Measurements from ENCODE around the gene MYO15A.

Gene MYO15A

GRCh38 chr17:18160128-18160856 is 51.7 kb downstream of the MYO15A start:
- no peak for DNase-seq

- no peak for DNase-seq
Measured at GRCh38 chr17:18161207-18162145, 52.9 kb downstream of the MYO15A start.

GRCh38 chr17:18163547-18163946 is 55.0 kb downstream of the MYO15A start:
- no peak for DNase-seq

- DNase-seq, result no peak
Measured at GRCh38 chr17:18166894-18167293, 58.3 kb downstream of the MYO15A start.

DNA sequence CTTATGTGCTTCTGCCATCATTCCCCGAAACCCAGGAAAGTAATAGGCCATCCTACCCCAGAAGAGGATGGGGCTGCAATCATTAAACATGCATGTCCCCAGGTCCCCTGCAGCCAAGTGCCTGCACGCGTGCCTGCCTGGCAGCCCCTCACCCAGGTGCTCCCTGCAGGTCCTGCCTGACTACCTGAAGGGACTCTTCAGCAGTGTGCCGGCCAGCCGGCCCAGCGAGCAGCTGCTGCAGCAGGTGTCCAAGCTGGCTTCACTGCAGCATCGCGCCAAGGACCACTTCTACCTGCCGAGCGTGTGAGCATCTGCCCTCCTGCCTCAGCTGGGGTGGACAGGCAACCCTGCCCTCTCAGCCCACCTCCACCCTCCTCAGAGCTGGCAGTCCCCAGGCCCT is 58.9 kb downstream of the MYO15A start:
- DNase-seq, result no peak

DNA sequence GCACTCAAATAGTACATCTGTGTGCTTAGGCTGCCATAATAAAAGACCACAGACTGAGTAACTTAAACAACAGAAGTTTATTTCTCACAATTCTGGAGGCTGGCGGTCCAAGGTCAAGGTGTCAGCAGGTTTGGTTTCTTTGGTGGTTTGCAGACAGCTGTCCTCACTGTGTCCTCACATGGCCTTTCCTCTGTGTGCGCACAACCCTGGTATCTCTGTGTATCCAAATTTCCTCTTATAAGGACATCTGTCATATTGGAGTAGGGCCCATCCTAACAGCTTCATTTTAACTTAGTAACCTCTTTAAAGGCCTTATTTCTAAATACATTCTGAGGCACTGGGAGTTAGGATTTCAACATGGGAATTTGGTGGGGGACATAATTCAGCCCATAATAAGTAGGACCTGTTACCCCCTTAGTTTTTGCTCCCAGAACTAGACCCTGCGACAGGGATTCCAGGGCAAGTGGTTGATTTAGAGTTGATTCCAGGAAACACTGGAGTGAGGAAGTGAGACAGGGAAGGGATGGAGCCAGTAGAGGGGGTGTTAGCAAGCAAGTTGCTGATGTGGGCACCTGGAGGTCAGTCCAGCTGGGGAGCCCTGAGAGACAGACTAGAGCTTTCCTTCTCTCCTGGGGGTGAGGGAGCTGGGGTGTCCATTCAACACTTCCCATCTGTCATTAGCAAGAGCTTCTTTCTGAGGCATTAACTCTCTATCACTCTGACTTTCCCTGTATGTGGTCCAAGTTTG is 64.1 kb downstream of the MYO15A start:
- DNase-seq, result no peak

- DNase-seq, result no peak
Measured at GRCh38 chr17:18173740-18174139, 65.2 kb downstream of the MYO15A start.

DNA sequence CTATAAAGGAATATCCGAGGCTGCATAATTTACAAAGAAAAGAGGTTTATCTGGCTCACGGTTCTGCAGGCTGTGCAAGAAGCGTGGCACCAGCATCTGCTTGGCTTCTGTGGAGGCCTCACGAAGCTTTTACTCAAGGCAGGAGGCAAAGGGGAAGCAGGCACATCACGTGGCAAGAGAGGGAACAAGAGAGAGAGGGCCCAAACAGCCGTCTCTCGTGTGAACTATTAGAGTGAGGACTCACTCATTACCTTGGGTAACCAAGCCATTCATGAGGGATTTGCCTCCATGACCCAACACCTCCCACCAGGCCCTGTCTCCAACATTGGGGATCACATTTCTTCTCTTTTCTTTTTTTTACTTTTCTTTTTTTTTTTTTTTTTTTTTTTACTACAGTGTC is 67.6 kb downstream of the MYO15A start:
- DNase-seq, result peak in 1 of 2 donors; percentile 46

DNA sequence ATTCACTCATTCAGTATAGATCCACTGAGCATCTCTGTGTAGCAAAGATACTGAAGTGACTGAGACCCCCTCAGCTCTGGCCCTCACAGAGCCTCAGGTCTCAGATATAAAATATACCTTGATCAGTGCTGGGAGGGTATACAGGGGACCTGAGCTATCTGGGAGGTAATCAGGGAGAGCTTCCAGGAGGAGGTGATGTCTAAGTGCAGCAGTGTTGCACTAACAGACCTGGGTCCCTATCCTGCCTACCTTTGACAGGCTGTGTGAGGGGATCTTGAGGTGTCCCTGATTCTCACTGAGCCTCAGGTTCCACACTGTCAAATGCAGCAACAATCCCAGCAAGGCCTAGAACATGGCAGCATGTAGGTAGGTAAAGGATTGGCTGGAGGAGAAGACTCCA is 68.6 kb downstream of the MYO15A start:
- no peak for DNase-seq

DNA sequence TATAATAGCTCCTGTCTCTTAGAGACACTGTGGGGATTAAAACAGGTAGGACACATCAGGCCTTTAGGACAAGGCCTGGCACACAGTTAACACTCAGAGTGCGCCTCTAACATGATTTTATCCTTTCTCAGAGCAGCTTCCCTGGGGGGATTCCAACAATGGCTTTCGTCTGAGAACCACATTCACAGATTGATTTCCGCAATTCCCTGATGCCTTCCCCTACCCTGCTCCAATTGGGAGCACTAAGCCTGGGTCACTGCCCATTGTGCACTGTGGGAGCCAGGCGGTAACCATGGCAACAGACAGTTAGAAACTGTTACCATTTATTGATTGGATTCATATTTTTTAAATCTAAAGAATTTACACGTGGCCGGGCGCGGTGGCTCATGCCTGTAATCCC is 69.2 kb downstream of the MYO15A start:
- DNase-seq, result no peak

DNA sequence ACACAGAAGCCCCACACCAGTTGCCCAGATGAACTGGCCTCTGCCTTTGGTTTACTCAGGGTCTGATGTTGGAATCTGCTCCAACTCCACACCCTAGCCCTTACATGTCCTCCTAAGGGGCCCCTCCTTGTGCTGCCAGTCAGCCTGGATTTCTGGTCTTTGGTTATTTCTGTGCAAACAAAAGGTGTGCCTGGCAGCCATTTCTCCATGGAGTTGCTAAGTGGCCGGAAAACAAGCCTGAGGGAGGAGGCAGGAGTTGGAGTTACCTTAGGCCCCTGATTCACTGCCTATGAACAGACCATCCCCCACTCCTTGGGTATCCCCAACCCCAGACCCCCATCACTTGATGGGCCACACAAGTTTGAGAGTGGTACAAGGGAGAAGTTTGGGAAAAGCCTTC is 70.6 kb downstream of the MYO15A start:
- no peak for DNase-seq

DNA sequence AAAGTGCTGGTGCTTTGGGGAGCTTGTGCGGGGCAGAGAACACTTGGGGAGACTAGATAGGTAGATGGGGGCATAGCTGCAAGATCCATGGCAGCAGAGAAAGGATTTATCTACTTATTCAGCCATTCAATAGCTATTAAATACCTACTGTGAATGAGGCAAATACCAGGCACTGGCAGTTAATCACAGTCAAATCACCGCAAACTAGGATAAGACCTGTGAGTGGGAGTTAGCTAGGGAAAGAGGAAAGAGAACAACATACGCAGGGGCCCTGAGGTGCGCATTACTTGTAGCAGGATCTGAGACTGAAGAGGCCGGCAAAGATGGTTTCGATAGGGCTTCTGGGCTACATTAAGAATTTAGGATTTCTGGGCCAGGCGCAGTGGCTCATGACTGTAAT is 71.2 kb downstream of the MYO15A start:
- no peak for DNase-seq

DNA sequence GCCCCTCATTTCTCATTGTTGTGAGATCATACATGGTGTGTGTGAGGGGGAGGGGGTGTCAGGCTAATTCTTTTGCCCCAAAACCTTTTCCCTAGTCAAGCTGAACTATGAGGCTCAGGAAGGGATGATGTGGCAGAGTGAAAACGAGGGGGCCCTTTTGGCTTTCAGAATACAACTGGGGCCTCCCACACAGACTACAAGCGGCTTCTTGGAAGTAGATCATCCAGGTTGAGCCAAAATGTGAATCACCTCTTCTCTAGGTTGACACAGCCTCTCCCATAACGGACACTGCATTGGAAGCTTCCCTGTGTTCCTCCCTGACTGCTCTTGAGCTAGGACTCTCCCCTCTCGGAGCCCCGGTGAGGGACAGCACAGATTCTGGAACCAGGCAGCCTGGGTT is 72.8 kb downstream of the MYO15A start:
- DNase-seq, result no peak

- DNase-seq, result no peak
Measured at GRCh38 chr17:18182110-18182977, 73.8 kb downstream of the MYO15A start.

DNA sequence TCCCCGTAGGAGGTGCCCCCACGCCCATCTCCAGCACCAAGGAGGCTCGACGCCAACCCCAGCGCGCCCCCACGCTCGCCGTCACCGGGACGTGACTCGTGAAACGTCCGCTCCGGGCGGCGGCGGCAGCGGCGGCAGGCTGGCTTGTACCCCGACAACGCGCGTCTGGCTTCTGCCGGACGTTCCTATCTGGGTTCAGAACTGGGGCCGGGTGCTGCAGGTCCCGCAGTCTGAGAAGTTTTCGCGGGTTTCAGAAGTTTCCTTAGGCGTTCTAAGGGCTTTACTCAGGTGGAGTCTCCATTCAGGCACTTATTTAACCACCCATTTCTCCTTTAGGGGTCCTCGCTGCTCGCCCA is 74.4 kb downstream of the MYO15A start:
- DNase-seq, result no peak

DNA sequence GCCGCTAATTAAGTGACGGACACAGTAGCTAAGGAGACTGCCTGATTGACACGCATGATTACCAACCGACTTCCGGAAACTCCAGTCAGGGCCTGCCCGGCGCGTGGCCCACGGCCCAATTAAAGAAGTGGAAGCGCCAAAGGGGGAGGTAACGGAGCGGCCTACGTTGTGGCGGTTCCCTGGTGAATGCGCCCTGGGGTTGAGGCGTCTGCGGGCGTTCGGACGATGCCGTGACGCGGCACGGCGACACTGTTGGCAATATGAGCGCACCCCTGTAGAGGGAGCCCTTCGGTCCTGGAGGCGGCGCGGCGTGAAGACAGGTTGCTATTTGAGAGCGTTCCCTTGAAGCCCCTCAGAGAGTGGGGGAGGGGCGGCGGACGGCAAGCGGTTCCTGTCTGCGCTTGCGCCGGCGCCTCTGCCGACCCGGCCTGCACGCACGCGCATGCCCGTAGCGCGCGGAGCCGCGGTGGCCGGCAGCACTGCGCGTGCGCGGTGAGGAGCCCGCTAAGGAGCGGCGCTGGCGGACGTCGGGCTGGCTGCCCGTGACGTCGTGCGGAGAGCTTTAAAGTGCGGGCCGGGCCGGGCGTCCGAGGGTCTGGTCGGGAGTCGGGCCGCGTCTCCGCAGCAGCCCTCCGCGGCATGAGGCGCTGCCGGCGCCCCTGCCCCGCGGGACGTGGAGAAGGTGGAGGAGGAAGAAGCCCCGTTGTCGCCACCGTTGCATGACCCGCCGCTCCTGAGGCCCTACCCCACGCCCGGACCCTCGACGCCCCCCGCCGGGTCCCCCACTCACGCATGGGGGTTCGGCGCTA is 75.0 kb downstream of the MYO15A start, which contains the start of gene ALKBH5:
Gene ALKBH5, plus strand, starts transcription at position 495 of the 809 bp plus-strand sequence. CDS start 416 bp downstream, outside the sequence.
- peak; percentile 99 for DNase-seq

DNA sequence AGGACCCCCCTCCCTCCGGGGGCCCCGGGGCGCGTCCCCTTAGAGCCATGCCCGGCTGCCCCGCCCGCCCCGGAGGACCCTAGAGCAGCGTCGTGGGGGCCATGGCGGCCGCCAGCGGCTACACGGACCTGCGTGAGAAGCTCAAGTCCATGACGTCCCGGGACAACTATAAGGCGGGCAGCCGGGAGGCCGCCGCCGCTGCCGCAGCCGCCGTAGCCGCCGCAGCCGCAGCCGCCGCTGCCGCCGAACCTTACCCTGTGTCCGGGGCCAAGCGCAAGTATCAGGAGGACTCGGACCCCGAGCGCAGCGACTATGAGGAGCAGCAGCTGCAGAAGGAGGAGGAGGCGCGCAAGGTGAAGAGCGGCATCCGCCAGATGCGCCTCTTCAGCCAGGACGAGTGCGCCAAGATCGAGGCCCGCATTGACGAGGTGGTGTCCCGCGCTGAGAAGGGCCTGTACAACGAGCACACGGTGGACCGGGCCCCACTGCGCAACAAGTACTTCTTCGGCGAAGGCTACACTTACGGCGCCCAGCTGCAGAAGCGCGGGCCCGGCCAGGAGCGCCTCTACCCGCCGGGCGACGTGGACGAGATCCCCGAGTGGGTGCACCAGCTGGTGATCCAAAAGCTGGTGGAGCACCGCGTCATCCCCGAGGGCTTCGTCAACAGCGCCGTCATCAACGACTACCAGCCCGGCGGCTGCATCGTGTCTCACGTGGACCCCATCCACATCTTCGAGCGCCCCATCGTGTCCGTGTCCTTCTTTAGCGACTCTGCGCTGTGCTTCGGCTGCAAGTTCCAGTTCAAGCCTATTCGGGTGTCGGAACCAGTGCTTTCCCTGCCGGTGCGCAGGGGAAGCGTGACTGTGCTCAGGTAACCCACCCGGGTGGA is 75.8 kb downstream of the MYO15A start:
- DNase-seq, result peak; percentile 79 to 83

- no peak for DNase-seq
Measured at GRCh38 chr17:18185391-18185790, 76.8 kb downstream of the MYO15A start.

- no peak for DNase-seq
Measured at GRCh38 chr17:18185832-18186626, 77.5 kb downstream of the MYO15A start.

DNA sequence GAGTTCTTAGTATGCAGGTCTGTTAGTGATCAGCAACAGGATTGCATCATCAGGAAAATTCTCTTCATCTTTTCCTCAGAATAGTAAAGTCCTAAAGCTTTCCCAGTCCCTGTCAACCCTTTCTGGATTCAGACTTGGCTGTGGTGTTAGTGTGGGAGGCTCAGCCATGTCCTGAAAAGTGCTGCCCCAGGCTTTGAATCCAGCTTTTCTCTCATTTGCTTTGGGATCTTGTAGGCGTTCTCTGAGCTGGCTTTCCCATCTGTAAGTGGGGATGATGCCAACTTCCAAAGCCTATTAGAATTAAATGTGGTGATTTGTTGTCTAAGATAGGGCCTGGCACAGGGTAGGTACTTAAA is 78.0 kb downstream of the MYO15A start:
- no peak for DNase-seq
